H1 (cell line): ENCODE data around the gene RASGEF1C. TPM values are rescaled to one million over a fixed set of nuclear protein-coding genes. Genes with fewer than 3 reads are reported as not detected.

Source experiments
- CBX8 ChIP-seq: fragments of 300-800, 300-1000 bp; sonication (generic); IDR thresholded peaks from 2 replicates; pipeline ENCODE4 v1.7.1; 2016; ENCODE audit warnings: low read depth, low read length, borderline replicate concordance
- RFX5 ChIP-seq: IDR thresholded peaks from 2 replicates; pipeline ENCODE4 v1.6.1; 2011; ENCODE audit warnings: low read depth, low read length, improper control_type of control experiment, borderline replicate concordance
- SIN3A ChIP-seq, 2 experiments: IDR thresholded peaks in 1 of 2; conservative IDR thresholded peaks in 1 of 2; 2 replicates each; pipeline ENCODE4 v1.6.1; 2011 to 2012; ENCODE audit warnings: low read length in 2 of 2, improper control_type of control experiment in 1 of 2, low read depth in 1 of 2, mild to moderate bottlenecking in 1 of 2
- polyA plus RNA-seq, 7 experiments: library from polyadenylated mRNA; depleted of rRNA in 3 of 7; stranded (reverse) in 5 of 7; unstranded in 2 of 7; fragments of >200 nt in 5 of 7; fragments of 200-250 nt in 2 of 7; gene quantifications; 1 replicate in 5 of 7; 2 replicates in 1 of 7; 4 replicates in 1 of 7; pipeline versions ENCODE4 v1.2.1 to v1.2.3, GENCODE V29; 2011 to 2013; ENCODE audit warnings: missing spikeins in 2 of 7, mixed read lengths in 2 of 7
- total RNA-seq: library from RNA; stranded (reverse); fragmentation: NEBNext Ultra II Directional; extraction: Animal tissue kit (Norgen Biotek cat#: 25700); gene quantifications from 2 replicates; pipeline ENCODE4 v1.2.1, GENCODE V29; 2021

Gene RASGEF1C
- total and polyA plus RNA-seq, 2 of the 8 experiments (the other 6 are each of a cell fraction or from before 2014, with no cell fraction given): 0.26 to 0.61 TPM

DNA sequence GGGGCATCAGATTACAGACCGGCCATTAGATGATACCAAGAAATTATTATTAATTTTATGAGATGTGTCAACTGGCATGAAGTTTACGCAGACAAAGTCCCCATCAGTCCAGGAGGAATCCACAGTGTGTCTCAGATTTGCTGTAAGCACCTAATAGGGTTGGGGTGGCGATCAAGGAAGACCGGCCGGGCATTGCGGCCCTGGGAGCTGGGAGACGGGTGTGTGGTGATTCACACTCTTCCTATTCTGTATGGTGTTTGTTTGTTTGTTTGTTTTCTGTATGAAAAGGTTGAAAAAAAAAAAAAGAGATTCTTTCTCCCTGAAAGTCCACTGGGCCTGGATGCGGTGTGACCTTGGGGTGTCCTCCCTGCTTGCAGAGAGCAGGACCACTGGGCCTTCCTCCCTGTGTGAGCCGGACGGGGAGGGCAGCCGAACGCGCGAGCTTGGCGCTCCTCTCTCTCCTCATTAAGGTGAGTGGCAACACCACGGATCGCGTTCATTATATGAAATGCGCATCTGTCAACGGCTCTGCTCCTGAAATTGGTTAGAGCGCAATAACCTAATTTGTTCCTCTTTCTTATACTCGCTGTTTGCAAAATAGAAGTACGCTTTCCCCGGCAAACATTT is 15.1 kb downstream of the RASGEF1C start (continued):
- TF ChIP-seq CBX8 (no peak), RFX5 (no peak), SIN3A (conservative IDR thresholded peaks at IDR 0.05 in 1 of 2, IDR thresholded peaks at IDR 0.05 in 1 of 2; ENCODE audit: low read depth in 1 of 2, low read length in 2 of 2) (no peak)
